Gastrocnemius medialis (tissue), 4 donors: ENCODE results near the gene HMCES.

Source experiments
- CTCF ChIP-seq, 5 experiments: fragments of 450-650 bp in 3 of 5; fragments of 200-600 bp in 2 of 5; sonication (generic) in 2 of 5; IDR thresholded peaks in 4 of 5; conservative IDR thresholded peaks in 1 of 5; 1 replicate in 4 of 5; 2 replicates in 1 of 5; pipeline ENCODE4 v1.5.1; 2016 to 2019; ENCODE audit warnings: antibody characterized with exemption in 5 of 5, mild to moderate bottlenecking in 3 of 5, moderate library complexity in 3 of 5
- POLR2A ChIP-seq, 2 donors: fragments of 450-650 bp; IDR thresholded peaks; one replicate each; pipeline ENCODE4 v1.6.1; 2017; ENCODE audit warnings: antibody characterized with exemption in 2 of 2, mild to moderate bottlenecking in 2 of 2, moderate library complexity in 2 of 2

GRCh38 chr3:129271674-129272073 is 7.0 kb upstream of the HMCES start:
- TF ChIP-seq CTCF (IDR thresholded peaks at IDR 0.05 in 4 of 5, conservative IDR thresholded peaks at IDR 0.05 in 1 of 5) (no peak), POLR2A (IDR thresholded peaks at IDR 0.05) (no peak)
